GM18498 (cell line): Measurements from ENCODE around the gene TRIM40.
"Not testable (repeated sequence)": the region's sequence is repeated elsewhere in the genome, so short reads cannot be mapped to it uniquely, and the experiment has no call there.

ENCODE experiments used
- ATAC-seq: cut with Tn5 transposase; IDR thresholded peaks from one replicate; pipeline ENCODE4 v1.9.1; 2021; ENCODE audit warnings: mild to moderate bottlenecking, moderate library complexity; ENCODE audit not compliant: unreplicated experiment

TRIM40 gene

DNA sequence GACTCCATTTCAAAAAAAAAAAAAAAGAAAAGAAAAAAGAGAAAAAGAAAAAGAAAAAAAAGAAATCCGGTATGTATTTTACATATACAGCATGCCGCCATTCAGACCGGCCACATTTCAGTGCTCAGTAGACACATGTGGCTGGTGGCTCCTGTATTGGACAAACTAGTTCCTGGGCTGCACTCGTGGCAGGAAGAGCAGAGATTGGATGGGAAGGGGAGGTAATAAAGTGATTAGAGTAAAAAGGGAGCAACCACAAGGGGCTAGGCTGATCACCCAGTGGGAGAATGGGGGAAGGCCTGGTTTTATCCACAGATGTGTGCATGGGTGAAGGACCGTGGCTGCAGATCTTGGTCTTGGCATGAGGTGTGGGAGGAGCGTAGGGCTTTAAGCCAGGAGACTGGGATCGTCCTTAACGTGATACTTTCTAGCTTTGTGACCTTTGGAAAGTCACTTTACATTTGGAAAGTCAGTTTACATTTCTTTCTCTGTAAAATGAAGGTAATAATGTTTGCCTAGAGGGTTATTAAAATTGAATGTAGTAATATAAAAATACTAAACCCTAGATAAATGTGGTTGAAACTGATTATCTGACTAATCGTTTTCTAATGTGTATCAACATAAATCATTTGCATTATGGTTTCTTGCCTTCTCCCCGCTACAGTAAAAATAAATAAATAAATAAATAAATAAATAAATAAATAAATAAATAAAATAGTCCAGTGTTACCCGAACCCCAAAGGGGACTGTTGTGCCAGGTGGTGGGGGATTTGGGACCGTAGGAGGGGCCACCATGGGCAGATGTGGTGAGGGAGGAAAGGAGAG lies 26.5 kb downstream of the TRIM40 start:
- ATAC-seq = no peak

DNA sequence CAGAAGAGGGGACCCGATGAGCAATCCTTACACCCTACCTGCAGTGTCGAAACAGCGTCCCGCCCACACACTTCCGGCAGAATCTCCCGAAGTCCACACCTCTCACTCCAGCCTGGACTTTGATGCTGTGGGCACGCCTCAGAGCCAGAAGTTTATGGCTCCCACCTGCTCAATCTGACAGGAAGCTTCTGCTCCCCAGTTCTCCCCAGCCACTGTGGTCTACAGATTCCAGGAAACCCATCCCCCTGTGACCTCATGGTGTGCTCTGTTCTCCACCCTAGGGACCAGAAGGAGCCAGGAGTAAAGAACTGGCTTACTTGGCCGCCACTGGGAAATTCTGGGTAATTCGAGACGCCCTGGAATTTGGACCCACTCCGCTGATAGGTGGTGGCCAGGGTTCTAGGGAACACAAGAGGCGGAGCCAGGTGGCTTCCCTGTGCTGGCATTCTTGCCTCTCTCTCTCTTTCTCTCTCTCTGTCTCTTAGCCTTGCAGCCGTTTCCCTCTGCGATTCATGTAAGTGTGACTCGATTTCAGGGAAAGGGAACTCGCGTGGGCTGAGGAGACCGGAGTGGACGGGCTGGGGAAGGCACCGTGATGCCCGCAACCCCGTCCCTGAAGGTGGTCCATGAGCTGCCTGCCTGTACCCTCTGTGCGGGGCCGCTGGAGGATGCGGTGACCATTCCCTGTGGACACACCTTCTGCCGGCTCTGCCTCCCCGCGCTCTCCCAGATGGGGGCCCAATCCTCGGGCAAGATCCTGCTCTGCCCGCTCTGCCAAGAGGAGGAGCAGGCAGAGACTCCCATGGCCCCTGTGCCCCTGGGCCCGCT lies 27.4 kb downstream of the TRIM40 start, which contains the start of gene TRIM15:
TRIM15 (plus strand) TSS at position 457 of the 828 bp plus-strand sequence; CDS start at position 596, 139 bp downstream.
- no peak for ATAC-seq

DNA sequence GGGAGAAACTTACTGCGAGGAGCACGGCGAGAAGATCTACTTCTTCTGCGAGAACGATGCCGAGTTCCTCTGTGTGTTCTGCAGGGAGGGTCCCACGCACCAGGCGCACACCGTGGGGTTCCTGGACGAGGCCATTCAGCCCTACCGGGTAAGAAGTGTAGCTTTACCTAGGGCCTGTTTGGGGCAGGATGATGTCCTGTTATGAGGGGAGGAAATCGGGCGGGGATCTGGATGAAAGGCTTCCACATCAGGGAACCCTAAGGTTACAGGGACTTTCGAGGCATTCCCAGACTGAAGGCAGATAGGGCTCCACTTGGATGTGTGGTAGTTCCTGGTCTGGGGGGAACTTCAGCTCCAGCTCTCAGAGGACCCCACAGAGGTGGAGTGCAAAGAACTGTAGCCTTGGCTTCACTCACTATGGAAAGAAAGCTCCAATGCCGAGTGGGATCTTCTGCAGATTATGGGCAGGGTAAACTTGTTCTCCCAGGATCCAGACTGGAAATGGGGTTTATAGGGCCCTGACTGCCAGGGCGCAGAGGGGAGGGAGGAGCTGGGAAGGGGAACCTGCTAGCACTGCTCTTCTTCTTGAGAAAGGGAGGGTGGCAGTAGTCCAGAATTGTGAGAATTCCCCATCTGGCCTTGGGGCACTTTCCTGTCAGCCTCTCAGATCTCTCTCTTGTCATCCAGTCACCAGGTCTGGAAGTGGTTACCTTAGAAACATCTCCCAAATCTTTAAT lies 28.1 kb downstream of the TRIM40 start:
- no peak for ATAC-seq

DNA sequence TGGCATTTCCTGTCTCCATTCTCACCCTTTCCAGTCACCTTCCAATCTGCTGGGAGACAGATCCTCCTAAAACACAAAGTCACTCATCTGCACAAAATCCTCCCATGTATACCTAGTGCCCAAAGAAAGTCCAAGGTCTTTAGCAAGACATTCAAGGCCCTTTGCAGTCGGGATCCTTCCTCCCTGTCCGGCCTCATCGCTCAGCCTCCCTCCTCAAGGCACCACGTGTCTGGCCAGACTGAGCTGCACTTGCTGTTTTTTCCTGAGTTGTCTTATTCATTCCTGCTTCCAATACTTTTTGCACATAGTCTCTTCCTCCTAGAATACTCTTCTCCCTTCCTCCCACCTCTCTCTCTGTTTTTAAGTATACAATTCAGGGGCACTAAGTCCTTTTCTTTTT lies 28.8 kb downstream of the TRIM40 start:
- ATAC-seq = no peak

DNA sequence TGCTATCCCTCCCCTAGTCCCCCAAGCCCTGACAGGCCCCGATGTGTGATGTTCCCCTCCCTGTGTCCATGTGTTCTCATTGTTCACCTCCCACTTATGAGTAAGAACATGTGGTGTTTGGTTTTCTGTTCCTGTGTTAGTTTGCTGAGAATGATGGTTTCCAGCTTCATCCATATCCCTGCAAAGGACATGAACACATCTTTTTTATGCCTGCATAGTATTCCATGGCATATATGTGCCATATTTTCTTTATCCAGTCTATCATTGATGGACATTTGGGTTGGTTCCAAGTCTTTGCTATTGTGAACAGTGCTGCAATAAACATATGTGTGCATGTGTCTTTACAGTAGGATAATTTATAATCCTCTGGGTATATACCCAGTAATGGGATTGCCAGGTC lies 29.3 kb downstream of the TRIM40 start:
- not testable (repeated sequence) for ATAC-seq

DNA sequence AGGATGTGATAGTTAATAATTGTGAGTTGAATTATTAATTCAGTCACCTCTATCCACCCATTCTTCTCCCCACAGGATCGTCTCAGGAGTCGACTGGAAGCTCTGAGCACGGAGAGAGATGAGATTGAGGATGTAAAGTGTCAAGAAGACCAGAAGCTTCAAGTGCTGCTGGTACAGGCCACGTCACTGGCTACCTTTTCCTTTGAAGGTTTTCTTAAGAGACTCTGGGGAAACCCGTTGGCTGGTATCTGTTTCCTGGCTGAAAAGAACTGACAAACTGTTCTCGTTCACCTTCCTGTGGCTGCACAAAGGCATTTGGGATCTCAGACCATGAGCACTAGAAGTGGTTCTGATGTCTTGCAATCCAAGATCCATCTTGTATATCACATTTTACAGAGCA lies 31.2 kb downstream of the TRIM40 start:
- ATAC-seq = no peak

DNA sequence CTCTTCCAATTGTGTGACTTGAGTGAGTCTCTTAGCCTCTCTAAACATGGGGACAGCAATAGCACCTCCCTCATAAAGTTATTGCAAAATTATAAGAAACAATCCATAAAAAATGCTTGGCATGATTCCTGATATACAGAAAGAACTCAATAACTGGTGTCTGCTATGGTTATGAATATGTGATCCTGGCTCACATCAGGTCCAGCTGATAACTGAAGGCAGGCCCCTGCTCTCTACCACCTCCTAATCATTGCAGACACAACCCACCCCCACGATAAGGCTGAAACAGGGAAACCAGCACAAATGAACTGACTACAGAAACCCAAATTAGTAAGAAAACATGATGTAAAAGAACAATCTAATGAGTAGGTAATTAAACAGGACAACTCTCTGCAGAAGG lies 32.8 kb downstream of the TRIM40 start:
- no peak for ATAC-seq

DNA sequence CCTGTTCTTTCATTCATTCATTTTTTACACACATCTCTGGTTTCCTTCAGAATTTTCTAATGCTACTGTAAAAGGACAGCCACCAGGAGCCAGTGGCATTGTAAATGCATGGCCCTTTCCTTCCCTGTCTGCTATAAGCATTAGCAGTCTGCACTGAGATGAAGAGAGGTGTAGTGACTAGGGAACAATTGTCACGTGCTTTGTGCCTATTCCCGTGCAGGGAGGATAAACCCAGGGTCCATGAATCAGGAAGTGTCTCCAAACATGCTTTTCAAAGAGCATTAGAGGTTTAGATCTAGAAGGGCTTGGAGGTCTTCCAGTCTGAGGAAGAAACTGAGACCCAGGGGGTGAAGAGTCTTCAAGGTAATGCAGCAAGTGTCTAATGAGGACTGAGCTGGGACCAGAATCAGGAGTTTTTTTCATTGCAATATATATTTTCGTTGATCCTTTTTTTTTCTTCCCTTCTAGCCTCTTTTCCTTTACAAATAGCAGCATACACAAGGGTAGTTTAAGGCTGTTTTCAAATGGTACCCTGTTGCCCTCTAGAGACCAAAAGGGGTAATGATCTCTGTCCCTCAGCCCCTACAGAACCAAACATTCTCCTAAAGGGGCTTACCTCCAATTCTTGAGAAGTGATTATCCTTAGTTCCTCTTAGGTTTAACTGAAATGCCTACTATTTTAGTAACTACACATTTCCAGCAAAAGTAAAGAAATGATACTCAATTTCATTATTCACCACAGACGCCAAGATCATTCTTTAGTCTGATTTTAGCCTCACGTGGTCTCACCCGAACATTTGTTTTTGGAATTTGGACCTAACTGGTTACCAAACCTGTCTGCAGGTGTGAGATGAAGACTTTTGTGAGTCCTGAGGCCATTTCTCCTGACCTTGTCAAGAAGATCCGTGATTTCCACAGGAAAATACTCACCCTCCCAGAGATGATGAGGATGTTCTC lies 34.0 kb downstream of the TRIM40 start:
- no peak for ATAC-seq

DNA sequence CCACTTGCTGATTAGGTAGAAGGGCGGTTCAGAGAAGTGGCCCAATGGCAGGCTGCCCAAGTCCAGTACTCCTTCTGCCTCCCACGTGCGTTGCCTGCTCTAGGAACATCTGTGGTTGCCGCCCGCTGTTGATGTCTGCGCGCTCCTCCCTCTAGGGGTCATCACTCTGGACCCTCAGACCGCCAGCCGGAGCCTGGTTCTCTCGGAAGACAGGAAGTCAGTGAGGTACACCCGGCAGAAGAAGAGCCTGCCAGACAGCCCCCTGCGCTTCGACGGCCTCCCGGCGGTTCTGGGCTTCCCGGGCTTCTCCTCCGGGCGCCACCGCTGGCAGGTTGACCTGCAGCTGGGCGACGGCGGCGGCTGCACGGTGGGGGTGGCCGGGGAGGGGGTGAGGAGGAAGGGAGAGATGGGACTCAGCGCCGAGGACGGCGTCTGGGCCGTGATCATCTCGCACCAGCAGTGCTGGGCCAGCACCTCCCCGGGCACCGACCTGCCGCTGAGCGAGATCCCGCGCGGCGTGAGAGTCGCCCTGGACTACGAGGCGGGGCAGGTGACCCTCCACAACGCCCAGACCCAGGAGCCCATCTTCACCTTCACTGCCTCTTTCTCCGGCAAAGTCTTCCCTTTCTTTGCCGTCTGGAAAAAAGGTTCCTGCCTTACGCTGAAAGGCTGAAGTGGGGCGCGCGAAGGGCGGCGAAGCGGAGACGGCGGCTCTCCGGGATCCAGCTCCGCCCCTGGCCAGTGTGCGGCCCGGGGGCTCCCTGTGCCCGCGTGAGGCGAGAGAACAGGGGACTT lies 35.9 kb downstream of the TRIM40 start:
- no peak for ATAC-seq

DNA sequence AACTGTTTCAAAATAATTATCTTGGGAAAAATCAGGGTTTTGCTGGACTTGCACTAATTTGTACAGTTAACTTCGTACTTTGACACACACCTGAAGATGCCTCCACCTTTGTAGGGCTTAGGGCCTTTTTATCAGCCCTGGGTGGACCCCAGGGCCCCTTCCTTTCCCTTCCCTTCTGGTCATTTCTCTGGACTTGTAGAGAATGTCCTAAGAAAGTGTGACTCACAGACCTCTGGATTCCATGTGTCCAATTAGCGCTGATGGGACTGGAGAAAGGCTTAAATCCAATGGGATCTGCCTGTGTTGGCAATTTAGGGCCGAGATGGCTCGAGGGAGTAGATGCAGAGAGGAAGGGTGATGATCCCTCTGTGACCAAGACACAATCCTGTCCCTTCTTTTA lies 36.7 kb downstream of the TRIM40 start:
- no peak for ATAC-seq

DNA sequence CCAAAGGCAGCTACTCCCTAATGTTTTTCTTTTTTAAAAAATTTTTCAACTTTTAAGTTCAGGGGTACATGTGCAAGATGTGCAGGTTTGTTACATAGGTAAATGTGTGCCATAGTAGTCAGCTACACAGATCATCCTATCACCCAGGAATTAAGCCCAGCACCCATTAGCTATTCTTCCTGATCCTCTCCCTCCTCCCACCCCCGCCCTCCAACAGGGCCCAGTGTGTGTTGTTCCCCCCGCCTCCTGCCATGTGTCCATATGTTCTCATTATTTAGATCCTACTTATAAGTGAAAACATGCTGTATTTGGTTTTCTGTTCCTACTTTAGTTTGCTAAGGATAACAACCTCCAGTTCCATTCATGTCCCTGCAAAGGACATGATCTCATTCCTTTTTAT lies 39.8 kb downstream of the TRIM40 start:
- ATAC-seq = no peak

DNA sequence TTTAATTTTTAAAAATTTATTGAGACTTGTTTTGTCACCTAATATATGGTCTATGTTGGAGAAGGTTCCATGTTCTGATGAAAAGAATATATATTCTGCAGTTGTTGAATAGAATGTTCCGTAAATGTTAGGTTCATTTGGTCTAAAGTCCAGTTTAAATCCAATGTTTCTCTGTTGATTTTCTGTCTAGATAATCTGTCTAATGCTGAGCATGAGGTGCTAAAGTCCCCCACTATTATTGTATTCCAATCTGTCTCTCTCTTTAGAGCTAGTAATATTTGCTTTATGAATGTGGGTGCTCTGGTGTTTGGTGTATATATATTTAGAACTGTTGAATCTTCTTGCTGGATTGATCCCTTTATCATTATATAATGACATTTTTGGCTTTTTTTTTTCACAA lies 42.9 kb downstream of the TRIM40 start:
- no peak for ATAC-seq

DNA sequence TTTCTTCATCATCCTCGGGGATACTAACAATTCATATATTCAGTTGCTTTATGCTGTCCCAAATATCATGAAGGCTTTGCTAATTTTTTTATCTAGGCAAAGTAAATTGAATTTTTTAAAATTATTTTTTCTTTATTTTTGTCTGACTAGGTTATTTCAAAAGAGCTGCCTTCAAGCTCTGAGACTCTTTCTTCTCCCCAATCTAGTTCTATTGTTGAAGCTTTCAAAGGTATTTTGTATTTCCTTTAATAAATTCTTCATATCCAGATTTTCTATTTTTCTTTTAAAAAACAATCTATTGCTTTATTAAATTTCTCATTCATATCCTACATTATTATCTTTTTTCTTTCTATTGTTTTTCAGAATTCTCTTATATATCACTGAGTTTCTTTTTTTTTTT lies 44.2 kb downstream of the TRIM40 start:
- no peak for ATAC-seq

DNA sequence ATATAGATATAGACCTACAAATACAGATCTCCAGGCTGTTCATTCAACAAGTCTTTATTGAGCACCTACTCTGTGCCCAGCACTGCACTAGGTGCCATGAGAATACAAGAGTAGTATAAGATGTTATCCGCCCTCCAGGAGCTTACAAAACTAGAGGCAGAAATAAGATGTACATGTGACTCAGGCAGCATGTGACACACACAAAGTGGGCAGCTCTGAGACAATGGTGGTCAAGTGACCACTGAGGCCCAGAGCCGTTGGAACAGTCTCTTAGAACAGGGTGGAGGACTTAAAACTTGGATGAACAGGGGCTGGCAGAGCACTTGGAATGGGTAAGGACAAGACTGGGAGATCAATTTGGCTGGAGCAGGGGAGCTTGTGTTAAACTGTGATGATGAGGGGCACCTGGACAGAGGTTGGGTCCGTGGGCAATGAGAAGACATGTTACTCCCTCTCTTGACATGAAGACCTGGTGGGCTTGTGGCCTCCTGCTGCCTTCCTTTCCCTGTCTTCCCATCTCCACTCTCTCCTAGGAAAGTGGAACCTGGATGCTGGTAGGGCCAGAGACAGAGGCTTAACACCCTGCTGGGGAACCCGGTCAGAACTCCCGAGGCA lies 48.6 kb downstream of the TRIM40 start:
- no peak for ATAC-seq

DNA sequence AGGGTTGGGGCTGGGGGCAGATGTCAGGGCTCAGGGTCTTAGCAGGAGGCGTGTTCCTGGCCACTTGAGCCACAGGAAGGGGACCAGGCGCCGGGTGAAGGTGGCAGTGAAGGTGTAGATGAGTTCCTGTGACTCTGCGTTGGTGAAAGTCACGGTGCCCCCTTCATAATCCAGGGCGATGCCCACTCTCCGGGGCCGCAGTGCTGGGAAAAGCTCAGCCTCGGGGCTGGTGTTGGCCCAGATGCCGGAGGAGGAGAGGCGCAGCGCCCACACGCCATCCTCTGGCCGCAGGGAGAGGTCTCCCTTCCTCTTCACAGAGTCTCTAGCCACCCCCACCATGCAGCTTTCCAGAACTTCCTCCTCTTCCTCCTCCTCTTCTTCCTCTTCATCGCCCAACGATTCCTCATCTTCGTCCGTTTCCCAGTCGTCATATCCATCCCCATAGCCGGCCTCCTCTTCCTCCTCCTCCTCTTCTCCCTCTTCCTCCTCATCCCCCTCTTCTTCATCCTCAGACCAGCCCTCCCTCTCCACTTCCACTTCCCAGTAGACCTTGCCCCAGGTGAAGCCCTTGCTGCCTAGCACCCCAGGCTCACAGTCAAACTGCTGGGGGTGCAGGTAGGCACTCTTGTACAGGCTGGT lies 50.0 kb downstream of the TRIM40 start:
- no peak for ATAC-seq

DNA sequence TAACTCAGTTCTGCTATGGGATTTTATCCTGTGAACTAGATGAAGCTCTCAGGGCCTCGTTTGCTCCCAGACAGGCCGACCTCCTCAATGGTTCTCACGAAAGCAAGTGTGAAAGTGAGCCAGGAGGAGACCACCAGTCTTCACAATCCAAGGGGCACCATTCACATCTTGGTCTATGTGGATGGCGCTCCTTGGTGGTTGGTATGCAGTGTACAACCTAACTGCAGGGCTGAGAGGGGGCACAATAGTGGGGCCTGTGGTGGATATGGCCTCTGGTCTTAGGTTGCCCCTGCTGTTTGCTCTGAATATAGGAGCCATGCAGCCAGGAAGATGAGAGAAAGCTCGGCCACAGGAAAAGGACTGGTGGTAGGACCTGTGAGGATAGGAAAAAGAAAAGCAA lies 52.6 kb downstream of the TRIM40 start:
- no peak for ATAC-seq

DNA sequence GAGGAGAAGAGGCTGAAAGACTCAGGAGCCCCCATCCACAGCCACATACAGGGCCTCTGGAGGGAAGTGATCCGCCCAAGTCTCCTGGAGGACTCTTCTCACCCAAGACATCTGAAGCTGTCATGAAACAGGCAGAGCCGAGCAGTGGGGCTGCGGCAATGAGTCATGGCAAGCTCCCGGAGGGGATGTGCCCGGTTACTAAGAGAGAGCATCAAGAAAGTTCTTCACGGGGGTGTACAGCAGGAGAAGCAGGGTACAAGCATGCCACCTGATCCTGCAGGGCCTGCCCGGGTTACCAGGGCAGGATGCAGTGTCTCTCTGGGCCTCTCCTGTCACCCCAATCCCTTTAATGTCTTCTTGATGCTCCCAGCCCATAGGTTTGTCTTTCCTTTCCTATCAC lies 56.1 kb downstream of the TRIM40 start:
- ATAC-seq = no peak
